ENCODE measurements around the gene CAMSAP1.
A peak's percentile ranks its signal among the peaks of the same experiment; 100 is the strongest.
"Not testable (repeated sequence)": the region's sequence is repeated elsewhere in the genome, so short reads cannot be mapped to it uniquely, and the experiment has no call there.

CAMSAP1 gene

DNA sequence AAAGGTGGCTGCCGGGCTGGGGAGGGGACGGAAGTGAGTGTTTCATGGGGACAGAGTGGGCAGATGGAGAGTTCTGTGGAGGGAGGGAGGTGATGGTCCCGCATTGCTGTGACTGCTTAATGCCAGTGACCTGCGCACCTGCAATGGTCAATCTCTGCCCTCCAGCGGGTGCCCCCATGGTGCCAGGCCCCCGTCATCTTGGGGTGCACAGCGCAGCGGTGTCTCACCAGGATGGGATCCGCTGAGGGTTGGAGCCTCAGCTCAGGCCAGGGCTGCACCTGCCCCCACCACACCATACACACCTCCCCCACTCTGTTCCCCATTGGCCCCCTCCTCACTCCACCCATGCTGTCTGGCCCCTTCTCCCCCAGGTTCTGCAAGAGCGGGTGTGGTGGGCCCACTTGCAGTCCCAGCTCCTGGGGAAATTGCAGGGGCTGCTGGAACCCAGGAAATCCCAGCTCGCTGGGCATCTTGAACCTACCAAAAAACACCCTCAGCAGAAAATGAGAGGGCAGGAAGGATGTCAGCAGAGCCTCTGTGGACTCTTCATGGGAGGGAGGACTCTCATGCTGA lies 12.1 kb upstream of the CAMSAP1 start:
- no peak for DNase-seq

DNA sequence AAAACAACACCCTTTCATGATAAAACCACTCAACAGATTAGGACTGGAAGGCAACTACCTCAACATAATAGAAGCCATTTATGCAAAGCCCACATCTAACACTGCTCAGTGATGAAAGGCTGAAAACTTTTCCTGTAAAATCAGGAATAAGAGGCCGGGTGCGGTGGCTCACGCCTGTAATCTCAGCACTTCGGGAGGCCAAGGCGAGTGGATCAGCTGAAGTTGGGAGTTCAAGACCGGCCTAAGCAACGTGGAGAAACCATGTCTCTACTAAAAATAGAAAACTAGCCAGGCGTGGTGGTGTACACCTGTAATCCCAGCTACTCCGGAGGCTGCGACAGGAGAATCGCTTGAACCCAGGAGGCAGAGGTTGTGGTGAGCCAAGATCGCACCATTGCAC lies 8.9 kb upstream of the CAMSAP1 start:
- not testable (repeated sequence) for DNase-seq

DNA sequence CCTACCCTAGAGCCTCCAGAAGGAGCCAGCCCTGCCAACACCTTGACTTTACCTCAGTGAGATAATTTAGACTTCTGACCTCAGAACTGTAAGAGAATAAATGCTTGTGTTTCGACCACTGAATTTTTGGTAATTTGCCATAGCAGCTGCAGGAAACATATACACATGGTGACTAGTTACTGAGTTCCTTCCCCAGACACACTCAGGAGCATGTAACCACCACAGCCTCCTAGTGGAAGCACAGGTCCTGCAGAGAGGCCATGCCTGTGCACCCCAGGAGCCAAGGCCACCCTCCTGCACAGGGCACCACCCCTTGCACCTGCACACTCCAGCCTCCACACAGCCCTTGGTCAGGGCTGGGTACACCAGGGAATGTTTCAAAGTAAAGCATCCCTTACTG lies 7.6 kb upstream of the CAMSAP1 start:
- no peak for DNase-seq

DNA sequence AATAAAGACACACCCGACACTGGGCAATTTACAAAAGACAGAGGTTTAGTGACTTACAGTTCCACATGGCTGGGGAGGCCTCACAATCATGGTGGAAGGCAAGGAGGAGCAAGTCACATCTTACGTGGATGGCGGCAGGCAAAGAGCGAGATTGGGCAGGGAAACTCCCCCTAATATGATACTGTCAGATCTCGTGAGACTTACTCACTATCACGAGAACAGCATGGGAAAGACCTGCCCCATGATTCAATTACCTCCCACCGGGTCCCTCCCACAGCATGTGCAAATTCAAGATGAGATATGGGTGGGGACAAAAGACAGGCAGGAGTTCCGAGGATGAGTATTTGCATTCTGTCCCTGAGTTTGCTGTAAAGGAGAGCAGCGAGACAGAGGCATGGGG lies 3.9 kb upstream of the CAMSAP1 start:
- not testable (repeated sequence) for DNase-seq

DNA sequence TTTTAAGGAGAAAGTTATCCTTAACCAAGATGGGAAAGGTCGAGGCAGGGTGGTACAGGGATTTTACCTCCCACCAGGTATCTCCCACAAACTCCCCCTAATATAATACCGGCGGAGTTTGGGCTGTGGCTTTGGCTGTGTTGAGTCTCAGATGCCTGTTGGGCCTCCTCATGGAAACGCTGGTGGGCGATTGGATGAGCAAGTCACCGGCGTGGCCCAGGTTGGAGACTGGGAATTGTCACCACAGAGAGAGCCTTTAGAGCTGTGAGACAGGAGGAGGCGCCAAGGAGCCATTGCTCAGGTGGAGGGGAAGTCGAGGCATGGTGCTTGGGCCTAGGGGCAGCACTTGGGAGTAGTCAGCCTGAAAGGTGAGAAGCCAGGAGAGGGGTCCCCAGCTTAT lies 3.4 kb upstream of the CAMSAP1 start:
- DNase-seq, result no peak

DNA sequence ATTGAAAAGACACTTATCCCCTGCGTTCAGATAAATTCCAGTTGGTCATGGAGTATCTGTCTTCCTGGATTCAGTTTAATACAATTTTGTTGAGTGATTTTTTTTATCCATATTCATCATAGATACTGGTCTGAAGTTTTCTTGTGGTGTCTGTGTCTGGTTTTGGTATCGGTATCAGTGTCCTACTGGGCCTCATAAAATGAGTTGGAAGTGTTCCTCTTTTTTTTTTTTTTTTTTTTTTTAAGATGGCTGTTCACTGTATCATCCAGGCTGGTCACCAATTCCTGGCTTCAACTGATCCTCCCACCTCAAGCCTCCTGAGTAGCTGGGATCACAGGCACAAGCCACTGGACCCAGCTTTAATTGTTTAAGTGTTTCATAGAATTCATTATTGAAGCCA lies 2.9 kb upstream of the CAMSAP1 start:
- no peak for DNase-seq

DNA sequence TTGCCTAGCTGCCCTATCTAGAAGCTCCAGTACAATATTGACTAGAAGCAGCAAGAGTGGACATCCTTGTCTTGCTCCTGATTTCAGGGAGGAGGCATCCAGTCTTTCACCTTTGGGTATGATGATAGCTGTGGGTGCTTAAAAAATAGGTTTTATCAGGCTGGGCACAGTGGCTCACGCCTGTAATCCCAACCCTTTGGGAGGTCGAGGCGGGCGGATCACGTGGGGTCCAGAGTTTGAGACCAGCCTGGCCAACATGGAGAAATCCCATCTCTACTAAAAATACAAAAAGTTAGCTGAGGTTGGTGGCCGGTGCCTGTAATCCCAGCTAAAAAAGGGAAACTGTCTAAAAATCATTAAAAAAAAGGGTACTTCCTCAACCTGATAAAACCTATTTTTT lies 2.0 kb upstream of the CAMSAP1 start:
- no peak for DNase-seq

DNA sequence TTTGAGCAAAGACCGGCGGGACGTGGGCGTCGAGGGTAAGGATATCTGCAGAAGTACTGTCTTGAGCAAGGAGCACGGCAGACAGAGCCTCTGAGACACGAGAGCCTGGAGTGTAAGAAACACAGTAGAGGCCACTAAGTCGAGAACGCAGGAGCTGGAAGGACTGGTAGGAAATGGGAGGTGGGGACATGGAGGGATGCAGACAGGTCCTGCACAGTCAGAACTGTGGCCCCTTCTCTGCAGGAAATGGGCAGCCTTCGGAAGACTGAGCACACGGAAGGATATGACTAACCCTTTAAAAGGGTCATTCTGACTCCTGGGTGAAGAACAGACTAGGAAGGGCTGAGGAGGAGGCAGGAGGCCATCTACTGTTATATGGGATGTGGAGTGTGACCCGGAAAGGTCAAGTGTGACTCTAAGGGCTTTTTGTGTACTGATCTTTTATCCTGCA lies 1.4 kb upstream of the CAMSAP1 start:
- DNase-seq, result no peak

DNA sequence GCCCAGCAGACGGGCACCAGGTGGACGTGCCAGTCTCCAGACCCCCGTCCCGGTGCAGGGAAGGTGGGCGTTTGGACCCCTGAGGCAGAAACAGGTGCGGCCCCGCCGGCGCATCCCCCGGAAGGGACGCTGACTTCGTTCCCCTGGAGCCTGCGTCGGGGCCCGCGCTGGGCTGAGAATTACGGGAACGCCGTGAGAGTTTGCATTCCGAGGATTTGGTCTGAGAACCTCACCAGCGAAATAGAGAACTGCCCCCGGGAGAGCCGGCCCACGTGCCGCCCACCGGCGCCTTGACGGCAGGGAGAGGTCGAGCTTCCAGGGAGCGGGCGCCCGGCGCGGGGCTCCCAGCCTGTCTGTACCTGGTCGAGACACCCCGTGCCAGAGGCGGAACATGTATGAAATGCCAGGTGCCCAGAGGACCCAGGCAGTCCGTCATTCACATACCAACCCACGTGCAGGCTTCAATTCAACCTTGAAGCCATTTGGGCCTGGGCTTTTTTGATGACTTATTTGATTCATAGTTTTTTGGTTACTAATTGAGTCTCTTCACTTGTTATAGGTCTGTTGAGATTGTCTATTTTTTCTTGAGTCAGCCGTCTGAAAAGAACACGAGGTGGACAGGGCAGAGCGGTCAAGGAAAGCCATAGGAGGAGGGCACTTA lies 877 bp upstream of the CAMSAP1 start:
- DNase-seq, result no peak

DNA sequence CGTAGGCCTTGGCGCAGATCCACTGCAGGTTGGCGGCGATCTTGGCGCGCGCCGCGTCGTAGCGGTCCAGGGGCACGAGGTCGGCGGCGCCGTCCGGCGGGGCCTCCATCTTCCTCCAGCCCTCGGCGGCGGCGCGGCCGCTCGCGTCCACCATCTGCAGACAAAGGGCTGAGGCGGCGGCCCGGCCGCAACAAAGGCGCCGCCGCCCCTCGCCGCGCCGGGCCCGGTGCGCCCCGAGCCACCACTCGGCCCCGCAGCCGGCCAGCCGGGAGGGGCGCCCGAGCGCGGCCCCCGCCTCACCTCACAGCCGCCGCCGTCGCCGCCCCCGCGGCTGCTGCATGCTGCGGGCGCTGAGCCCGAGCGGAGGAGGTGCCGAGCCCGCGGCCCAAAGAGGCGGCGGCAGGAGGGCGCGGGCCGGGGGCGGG lies 328 bp downstream of the CAMSAP1 start:
- no peak for DNase-seq

DNA sequence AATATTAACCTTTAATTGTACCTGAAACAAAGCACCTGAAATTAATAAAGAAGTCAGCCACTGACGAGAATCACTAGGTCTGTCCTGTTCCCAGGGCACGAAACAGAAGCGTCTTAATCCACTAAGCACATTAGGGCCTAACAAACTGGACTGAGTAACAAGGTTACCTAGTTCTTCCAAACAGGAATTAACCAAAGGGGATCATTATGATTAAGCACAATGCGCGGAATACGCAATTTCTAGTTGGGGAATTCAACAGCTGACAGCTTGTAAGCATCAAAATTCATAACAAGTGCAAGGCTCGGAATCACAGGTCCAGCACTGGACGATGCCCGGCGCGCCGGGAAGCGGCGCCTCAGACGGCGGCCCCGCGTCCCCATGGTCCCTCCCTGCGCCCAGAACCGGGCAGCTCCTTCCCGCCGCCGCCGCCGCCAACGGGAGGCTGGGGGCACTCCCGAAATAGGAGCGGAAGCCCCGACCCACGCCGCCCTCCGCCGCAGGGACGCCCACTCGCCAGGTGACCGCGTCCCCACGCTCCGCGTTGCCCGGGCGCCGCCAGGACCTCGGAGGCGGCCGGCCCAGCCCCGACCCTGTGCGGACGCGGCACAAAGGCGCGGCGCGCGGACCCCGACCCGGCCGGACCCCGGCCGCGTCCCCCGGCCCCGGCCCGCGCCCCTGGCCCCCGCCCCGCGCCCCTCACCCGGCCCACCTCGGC lies 898 bp downstream of the CAMSAP1 start:
- DNase-seq, result peak in 1 of 2 experiments; percentile 27

DNA sequence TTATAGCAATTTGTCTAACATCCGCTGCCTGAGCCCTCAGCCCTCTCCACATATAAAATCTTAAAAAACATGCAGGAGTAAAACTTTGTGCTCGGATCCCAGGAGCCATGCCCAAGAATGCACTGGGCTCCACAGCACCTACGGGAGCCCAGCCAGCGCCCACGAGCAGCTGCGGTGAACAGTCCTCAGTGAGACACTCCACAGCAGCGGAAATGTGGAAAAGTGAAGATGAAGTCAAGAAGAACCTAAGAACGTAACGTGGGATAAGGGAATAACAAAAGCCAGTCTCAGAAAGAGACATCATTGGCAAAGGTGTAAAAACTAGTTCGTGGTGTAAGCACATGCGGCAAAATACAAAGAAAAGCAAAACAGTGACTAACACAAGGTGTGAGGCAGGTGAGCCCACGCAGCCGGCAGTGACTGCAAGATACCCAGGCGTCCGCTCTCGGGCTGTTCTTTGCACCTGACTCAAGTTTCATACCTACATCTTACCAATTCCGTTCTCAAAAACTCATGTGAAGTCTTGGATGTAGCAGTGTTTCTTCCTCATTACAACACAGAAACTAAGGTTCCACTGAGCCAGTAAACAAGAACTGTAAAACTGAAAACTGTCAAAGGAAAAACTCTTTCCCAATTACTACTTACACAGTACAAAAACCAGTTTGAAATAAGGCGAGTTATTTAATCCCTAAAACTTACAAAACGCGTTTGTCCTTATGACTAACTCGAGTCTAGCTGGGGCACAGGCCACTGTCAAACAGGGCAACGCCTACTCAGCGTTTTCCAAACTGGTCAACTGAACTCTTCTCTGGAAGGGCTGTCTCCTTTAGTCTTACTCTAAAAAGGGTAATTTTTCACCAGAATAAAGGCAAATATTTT lies 1.7 kb downstream of the CAMSAP1 start:
- DNase-seq, result peak in 1 of 2 experiments; percentile 27

DNA sequence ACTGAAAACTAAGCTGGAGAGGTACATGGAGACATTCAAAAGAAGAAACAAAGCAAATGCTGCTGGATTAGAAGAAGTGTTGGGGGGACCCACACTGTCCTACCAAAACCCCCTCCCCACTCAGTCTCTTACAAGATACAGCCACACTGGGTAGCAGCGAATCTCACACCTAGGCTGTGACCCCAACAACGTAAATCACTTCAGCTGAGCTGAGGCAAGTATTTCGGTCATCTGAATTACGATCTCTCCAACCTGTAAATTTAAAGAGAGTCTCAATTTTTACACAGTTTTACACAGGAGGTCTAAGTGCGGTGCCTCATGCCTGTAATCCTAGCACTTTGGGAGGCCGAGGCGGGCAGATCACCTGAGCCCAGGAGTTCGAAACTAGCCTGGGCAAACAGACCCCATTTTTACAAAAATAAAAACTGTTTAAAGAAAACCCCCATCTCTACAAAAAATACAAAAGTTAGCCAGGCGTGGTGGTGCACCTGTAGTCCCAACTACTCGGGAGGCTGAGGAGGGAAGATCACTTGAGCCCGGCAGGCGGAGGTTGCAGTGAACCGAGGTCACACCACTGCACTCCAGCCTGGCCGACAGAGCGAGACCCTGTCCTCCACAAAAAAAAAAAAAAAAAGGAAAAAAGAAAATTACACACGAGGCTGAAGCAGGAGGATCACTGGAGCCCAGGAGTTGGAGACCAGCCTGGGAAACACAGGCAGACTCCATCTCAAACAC lies 3.4 kb downstream of the CAMSAP1 start:
- no peak for DNase-seq

DNA sequence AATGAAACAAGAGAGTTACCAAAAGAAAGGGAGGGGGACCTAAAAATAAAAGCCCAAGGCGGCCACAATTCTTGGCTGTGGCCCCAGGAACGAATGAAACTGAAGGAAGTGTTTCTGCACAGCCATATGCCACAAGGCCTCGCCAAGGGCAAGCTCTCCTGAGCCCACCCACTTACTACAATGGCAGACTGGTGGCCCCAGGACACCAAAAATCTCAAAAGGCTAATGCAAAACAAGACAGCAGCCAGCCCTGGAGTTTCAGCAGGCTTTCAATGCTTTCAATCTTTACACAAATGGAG lies 4.0 kb downstream of the CAMSAP1 start:
- no peak for DNase-seq

DNA sequence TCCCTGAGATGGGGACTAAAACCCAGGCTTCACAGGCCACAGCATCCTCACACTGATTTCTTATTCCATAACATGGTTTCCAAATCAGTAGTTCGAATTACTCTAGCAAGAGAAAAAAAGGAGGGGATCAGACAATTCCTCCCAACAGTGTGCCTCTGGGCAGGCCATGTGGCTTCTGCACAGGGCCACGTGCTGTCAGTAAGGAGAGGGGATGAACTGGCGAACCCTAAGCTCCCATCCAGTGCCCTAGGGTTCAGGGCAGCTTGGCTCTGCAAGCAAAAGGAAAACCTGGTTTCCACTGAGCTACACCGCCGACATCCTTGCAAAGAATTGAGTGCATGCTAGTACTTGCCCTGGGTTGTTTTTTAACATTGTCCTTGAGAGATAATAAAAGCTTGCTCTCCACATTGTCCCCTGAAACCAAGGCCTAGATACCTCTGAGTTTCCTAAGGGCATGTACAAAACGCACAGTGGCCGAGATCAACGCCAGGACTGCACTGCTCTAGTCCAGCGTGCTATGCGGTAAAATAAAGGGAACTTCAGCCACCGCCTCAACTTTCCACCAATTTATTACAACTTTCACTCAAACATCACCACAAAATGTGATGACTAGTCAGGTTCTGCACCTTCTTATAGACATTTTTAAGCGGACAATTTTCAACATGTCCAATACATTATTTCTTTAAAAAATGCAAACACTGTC lies 4.5 kb downstream of the CAMSAP1 start:
- no peak for DNase-seq

DNA sequence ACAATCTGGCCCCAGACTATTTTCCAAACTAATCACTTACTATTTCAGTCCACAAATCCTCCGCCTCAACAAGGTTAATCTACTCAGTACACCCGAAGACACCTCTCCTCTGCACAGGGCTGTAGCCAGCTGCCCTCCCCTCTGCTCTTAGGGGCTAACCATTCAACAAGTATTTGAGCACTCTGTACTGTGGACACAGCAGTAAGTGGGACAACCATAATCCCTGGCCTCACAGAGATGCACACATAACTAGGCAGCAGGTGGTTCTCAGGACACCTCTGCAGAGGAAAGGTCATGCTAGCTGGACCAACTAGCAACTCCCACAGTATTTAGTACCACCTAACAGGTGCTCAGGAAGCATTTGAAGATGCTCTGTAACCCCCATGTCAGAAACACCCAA lies 5.5 kb downstream of the CAMSAP1 start:
- DNase-seq, result no peak

DNA sequence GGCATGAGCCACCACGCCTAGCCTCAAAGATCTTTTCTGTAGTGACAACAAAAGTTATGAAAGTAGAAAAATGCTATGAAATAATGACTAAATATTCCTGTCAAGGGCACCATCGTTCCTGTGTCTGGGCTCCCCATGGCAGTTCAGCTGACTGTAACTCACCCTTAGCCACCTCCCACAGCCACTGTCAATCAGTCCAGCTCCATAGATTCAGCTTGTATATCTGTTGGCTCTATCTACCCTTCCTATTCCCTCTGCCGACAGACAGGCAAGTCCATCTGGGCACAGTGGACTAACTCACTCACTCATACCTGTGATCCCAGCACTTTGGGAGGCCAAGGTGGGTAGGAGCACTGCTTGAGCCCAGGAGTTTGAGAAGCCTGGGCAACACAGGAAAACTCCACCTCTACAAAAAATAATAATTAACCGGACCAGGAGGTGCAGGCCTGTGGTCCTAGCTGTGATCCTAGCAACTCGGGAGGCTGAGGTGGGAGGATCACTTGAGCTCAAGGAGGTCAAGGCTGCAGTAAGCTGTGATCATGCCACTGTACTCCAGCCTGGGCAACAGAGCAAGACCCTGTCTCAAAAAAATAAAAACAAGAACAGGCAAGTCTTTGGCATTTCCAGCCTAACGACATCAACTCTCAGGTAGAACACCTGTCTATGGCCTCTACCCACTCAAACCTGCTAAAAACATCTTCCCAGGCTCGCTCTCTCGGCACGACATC lies 6.2 kb downstream of the CAMSAP1 start:
- DNase-seq, result no peak

DNA sequence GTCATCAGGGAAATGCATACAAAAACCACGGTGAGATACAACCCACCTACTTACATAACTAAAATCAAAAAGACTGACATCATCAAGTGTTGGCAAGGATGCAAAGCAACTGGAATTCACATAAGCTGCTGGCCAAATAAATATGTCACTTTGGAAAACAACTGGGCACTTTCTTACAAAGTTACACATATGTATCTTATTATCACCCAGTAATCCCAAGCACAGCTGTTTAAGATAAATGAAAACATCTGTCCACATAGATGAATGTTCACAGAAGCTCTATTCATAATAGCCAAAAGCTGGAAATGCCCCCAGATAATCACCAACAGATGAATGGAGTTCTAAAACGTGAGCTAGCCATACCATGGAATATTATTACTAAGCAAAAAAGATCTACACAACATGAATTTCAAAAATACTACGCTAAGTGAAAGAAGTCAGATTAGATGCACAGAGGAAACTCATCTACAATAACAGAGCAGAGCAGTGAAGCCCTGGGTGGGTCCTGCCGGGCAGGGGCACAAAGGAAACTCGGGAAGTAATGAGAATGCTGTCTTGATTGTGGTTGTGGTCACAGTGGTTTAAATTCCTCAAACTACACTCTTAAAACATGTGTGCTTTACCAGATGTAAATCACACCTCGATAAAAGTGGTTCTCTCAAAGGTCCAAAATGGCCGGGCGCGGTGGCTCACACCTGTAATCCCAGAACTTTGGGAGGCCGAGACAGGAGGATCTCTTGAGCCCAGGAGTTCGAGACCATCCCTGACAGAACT lies 8.5 kb downstream of the CAMSAP1 start:
- DNase-seq, result no peak

DNA sequence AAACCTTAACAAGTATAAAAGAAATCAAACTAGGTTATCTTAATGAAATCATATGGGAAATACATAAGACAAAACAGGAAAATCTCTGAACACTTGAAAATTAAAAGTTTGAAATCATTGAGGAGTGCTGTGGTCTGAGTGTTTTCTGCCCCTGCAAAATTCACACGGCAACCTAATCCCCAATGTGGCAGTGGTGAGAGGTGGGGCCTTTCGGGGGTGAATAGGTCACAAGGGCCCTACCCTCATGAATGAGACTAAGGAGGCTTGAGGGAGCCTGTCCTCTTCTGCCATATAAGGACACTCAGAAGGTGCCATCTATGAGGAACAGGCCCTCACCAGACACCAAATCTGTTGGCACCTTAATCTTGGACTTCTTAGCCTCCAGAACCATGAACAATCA lies 10.7 kb downstream of the CAMSAP1 start:
- DNase-seq, result no peak

DNA sequence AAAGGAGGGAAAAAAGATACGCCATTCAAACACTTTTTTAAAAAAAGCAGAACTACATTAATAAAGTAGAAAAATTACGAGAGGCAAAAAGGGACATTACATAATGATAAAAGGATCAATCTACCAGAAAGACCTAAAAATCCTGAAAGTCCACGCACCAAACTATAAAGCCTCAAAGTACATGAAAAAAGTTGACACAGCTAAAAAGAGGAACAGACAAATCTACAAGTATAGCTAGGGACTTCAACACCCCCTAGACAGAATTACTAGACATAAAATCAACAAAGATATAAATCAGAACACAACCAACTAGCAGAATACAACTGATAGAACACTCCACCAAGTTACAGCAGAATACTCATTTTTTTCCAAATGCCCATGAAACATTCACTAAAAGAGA lies 11.1 kb downstream of the CAMSAP1 start:
- peak in 1 of 2 experiments; percentile 10 for DNase-seq
